ENCODE data around the gene TMEM94. TPM values are rescaled to one million over a fixed set of nuclear protein-coding genes. Genes with fewer than 3 reads are reported as not detected.
"Not testable (repeated sequence)": the region's sequence is repeated elsewhere in the genome, so short reads cannot be mapped to it uniquely, and the experiment has no call there.

Gene TMEM94
- total RNA-seq, 1 donor from 2014 or later, result 111 TPM

- H3K4me1 Mint-ChIP-seq (ENCODE audit: unreplicated experiment), result peaks cover 7% of the 10 kb centered on the region
- H3K36me3 Mint-ChIP-seq (ENCODE audit: low read depth, unreplicated experiment), result no peaks in the 10 kb centered on the region
- H3K4me3 Mint-ChIP-seq (ENCODE audit: unreplicated experiment), result no peak overlapping the region
- no peak for DNase-seq (ENCODE audit: low spot score)
- H3K27me3 Mint-ChIP-seq (ENCODE audit: unreplicated experiment), result no peaks in the 10 kb centered on the region
- H3K27ac Mint-ChIP-seq (ENCODE audit: unreplicated experiment), result no peak overlapping the region
- no peaks in the 10 kb centered on the region for H3K9me3 Mint-ChIP-seq (ENCODE audit: unreplicated experiment)
- TF ChIP-seq, protein P1, sequence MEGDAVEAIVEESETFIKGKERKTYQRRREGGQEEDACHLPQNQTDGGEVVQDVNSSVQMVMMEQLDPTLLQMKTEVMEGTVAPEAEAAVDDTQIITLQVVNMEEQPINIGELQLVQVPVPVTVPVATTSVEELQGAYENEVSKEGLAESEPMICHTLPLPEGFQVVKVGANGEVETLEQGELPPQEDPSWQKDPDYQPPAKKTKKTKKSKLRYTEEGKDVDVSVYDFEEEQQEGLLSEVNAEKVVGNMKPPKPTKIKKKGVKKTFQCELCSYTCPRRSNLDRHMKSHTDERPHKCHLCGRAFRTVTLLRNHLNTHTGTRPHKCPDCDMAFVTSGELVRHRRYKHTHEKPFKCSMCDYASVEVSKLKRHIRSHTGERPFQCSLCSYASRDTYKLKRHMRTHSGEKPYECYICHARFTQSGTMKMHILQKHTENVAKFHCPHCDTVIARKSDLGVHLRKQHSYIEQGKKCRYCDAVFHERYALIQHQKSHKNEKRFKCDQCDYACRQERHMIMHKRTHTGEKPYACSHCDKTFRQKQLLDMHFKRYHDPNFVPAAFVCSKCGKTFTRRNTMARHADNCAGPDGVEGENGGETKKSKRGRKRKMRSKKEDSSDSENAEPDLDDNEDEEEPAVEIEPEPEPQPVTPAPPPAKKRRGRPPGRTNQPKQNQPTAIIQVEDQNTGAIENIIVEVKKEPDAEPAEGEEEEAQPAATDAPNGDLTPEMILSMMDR (IDR thresholded peaks at IDR 0.05; ENCODE audit: unreplicated experiment), result no peak
Measured at GRCh38 chr17:75428543-75429469, 27.6 kb upstream of the TMEM94 start.

GRCh38 chr17:75430159-75430974 is 26.1 kb upstream of the TMEM94 start:
- Mint-ChIP-seq H3K9me3 (ENCODE audit: unreplicated experiment) (no peaks in the 10 kb centered on the region), H3K4me3 (ENCODE audit: unreplicated experiment) (no peak overlapping the region), H3K27ac (ENCODE audit: unreplicated experiment) (no peak overlapping the region), H3K27me3 (ENCODE audit: unreplicated experiment) (no peaks in the 10 kb centered on the region), H3K4me1 (ENCODE audit: unreplicated experiment) (peaks cover 7% of the 10 kb centered on the region), H3K36me3 (ENCODE audit: low read depth, unreplicated experiment) (no peaks in the 10 kb centered on the region)
- TF ChIP-seq, protein P1 (IDR thresholded peaks at IDR 0.05; ENCODE audit: unreplicated experiment), result no peak
- no peak for DNase-seq (ENCODE audit: low spot score)

GRCh38 chr17:75433218-75433783 is 23.1 kb upstream of the TMEM94 start:
- no peak overlapping the region for H3K4me3 Mint-ChIP-seq (ENCODE audit: unreplicated experiment)
- H3K36me3 Mint-ChIP-seq (ENCODE audit: low read depth, unreplicated experiment), result no peaks in the 10 kb centered on the region
- H3K9me3 Mint-ChIP-seq (ENCODE audit: unreplicated experiment), result no peaks in the 10 kb centered on the region
- H3K27ac Mint-ChIP-seq (ENCODE audit: unreplicated experiment), result no peak overlapping the region
- no peaks in the 10 kb centered on the region for H3K4me1 Mint-ChIP-seq (ENCODE audit: unreplicated experiment)
- DNase-seq (ENCODE audit: low spot score), result no peak
- H3K27me3 Mint-ChIP-seq (ENCODE audit: unreplicated experiment), result no peaks in the 10 kb centered on the region
- TF ChIP-seq, protein P1 (IDR thresholded peaks at IDR 0.05; ENCODE audit: unreplicated experiment), result no peak

DNA sequence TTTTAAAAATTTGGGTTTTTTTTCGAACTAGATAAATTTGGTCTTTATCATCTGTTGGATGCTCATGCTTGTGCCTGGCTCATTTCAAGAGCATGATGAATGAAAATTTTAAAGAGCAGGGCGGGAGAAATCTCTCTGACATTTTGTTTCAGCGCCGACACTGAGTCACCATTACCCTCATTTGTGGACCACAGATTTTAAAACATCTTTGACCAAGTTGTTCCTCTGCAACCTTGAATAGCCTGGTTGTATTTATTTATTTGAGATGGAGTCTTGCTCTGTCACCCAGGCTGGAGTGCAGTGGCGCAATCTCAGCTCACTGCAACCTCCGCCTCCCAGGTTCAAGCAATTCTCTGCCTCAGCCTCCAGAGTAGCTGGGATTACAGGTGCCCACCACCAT is 22.0 kb upstream of the TMEM94 start:
- H3K4me1 Mint-ChIP-seq (ENCODE audit: unreplicated experiment); DNase-seq (ENCODE audit: low spot score); H3K9me3 Mint-ChIP-seq (ENCODE audit: unreplicated experiment); H3K27me3 Mint-ChIP-seq (ENCODE audit: unreplicated experiment); H3K4me3 Mint-ChIP-seq (ENCODE audit: unreplicated experiment); H3K27ac Mint-ChIP-seq (ENCODE audit: unreplicated experiment); H3K36me3 Mint-ChIP-seq (ENCODE audit: low read depth, unreplicated experiment): not testable (repeated sequence)

DNA sequence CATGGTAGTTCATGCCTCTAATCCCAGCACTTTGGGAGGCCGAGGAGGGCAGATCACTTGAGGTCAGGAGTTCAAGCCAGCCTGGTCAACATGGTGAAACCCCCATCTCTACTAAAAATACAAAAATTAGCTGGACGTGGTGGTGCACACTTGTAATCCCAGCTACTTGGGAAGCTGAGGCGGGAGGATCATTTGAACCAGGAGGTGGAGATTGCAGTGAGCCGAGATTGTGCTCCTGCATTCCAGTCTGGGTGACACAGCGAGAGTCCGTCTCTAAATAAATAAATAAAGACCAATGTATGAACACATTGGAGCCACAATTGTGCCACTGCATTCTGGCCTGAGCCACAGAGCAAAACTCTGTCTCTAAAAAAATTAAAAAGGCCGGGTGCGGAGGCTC is 19.0 kb upstream of the TMEM94 start:
- not testable (repeated sequence) for H3K4me3 Mint-ChIP-seq (ENCODE audit: unreplicated experiment); DNase-seq (ENCODE audit: low spot score); H3K36me3 Mint-ChIP-seq (ENCODE audit: low read depth, unreplicated experiment); H3K27me3 Mint-ChIP-seq (ENCODE audit: unreplicated experiment); H3K9me3 Mint-ChIP-seq (ENCODE audit: unreplicated experiment); H3K27ac Mint-ChIP-seq (ENCODE audit: unreplicated experiment)
- peaks cover 11% of the 10 kb centered on the region for H3K4me1 Mint-ChIP-seq (ENCODE audit: unreplicated experiment)

Data from endothelial cell (in vitro differentiated cells).